NCI-H2171 treated with DMSO at 0.1 percent for 48 hours (cell line): Measurements from ENCODE around the gene HMGXB3.
"Not testable (repeated sequence)": the region's sequence is repeated elsewhere in the genome, so short reads cannot be mapped to it uniquely, and the experiment has no call there.

Experiments
- DNase-seq: peaks from one replicate; lab custom pipeline; 2025; lab: John Stamatoyannopoulos, UW

HMGXB3 gene

GRCh38 chr5:150068472-150068871 lies 67.9 kb downstream of the HMGXB3 start:
- no peak for DNase-seq

- no peak for DNase-seq
Observed at GRCh38 chr5:150068961-150069645, 68.6 kb downstream of the HMGXB3 start.

GRCh38 chr5:150069672-150070627 lies 69.4 kb downstream of the HMGXB3 start:
- no peak for DNase-seq

- no peak for DNase-seq
Observed at GRCh38 chr5:150070821-150071220, 70.3 kb downstream of the HMGXB3 start.

- DNase-seq: no peak
Observed at GRCh38 chr5:150073086-150073625, 72.6 kb downstream of the HMGXB3 start.

- DNase-seq: no peak
Observed at GRCh38 chr5:150073677-150074076, 73.1 kb downstream of the HMGXB3 start.

- no peak for DNase-seq
Observed at GRCh38 chr5:150075233-150075632, 74.7 kb downstream of the HMGXB3 start.

- no peak for DNase-seq
Observed at GRCh38 chr5:150075806-150076205, 75.3 kb downstream of the HMGXB3 start.

GRCh38 chr5:150077060-150077459 lies 76.5 kb downstream of the HMGXB3 start:
- DNase-seq: no peak

GRCh38 chr5:150077996-150078801 lies 77.7 kb downstream of the HMGXB3 start:
- no peak for DNase-seq

GRCh38 chr5:150078802-150079689 lies 78.5 kb downstream of the HMGXB3 start:
- DNase-seq: no peak

GRCh38 chr5:150079909-150080461 lies 79.4 kb downstream of the HMGXB3 start:
- DNase-seq: no peak

- no peak for DNase-seq
Observed at GRCh38 chr5:150080696-150081435, 80.3 kb downstream of the HMGXB3 start.

GRCh38 chr5:150081541-150082283 lies 81.2 kb downstream of the HMGXB3 start:
- DNase-seq: no peak

GRCh38 chr5:150082374-150082773 lies 81.8 kb downstream of the HMGXB3 start:
- no peak for DNase-seq

GRCh38 chr5:150082889-150083288 lies 82.3 kb downstream of the HMGXB3 start:
- DNase-seq: no peak

- not testable (repeated sequence) for DNase-seq
Observed at GRCh38 chr5:150084754-150085153, 84.2 kb downstream of the HMGXB3 start.

- DNase-seq: no peak
Observed at GRCh38 chr5:150085191-150085912, 84.8 kb downstream of the HMGXB3 start.
